BJ (cell line): ENCODE measurements around the gene FHOD3. TPM values are rescaled to one million over a fixed set of nuclear protein-coding genes. Genes with fewer than 3 reads are reported as not detected.

Source experiments
- CTCF ChIA-PET: fragments of 350-600 bp; formaldehyde crosslinking; extraction: SDS; loops from one replicate; lab custom pipeline; 2021; ENCODE audit warnings: antibody characterized with exemption, inconsistent platforms; lab: Yijun Ruan, JAX
- POLR2A ChIA-PET: fragments of 300-600 bp; sonication (Branson Sonifier 250); formaldehyde crosslinking; extraction: SDS; loops from one replicate; lab custom pipeline; 2021; ENCODE audit warnings: antibody characterized with exemption; lab: Charles Lee
- DNase-seq: peaks from one replicate; pipeline ENCODE4 v3.0.0-alpha.2; 2011; ENCODE audit warnings: low read depth
- H3K27me3 ChIP-seq: 2 replicates; pipeline ENCODE4 v1.6.0; 2011; ENCODE audit warnings: low read length; ENCODE audit not compliant: control insufficient read depth, insufficient read depth
- H3K36me3 ChIP-seq: 2 replicates; pipeline ENCODE4 v1.5.1; 2011; ENCODE audit warnings: low read length; ENCODE audit not compliant: control insufficient read depth, insufficient read depth
- H3K4me3 ChIP-seq: 2 replicates; pipeline ENCODE4 v1.5.1; 2011; ENCODE audit warnings: low read depth, mild to moderate bottlenecking, control low read depth, low read length
- polyA plus RNA-seq: library from polyadenylated mRNA; depleted of rRNA; stranded (reverse); fragments of >200 nt; gene quantifications from 2 replicates; pipeline ENCODE4 v1.2.3, GENCODE V29; 2011
- TF ChIP-seq, protein P1 (sequence below): IDR thresholded peaks from 2 replicates; pipeline ENCODE4 v1.5.1; 2011; ENCODE audit warnings: low read depth, mild to moderate bottlenecking, control low read depth, inconsistent platforms, low read length, moderate library complexity; ENCODE audit not compliant: insufficient read depth

The FHOD3 gene
- polyA plus RNA-seq, 1 experiment: 24.6 TPM

GRCh38 chr18:36469461-36469860, 171.9 kb downstream of the FHOD3 start:
- POLR2A ChIA-PET: no interaction called here
- no peaks in the 10 kb centered on the region for H3K27me3 ChIP-seq
- CTCF ChIA-PET: interaction anchor here (1.6 kb wide), 1 partner anchor 12 kb away, joined by 6 read pairs; no protein-coding TSS in a partner anchor
- no peak overlapping the region for H3K4me3 ChIP-seq
- H3K36me3 ChIP-seq: no peaks in the 10 kb centered on the region
- no peak for DNase-seq
- TF ChIP-seq, protein P1, sequence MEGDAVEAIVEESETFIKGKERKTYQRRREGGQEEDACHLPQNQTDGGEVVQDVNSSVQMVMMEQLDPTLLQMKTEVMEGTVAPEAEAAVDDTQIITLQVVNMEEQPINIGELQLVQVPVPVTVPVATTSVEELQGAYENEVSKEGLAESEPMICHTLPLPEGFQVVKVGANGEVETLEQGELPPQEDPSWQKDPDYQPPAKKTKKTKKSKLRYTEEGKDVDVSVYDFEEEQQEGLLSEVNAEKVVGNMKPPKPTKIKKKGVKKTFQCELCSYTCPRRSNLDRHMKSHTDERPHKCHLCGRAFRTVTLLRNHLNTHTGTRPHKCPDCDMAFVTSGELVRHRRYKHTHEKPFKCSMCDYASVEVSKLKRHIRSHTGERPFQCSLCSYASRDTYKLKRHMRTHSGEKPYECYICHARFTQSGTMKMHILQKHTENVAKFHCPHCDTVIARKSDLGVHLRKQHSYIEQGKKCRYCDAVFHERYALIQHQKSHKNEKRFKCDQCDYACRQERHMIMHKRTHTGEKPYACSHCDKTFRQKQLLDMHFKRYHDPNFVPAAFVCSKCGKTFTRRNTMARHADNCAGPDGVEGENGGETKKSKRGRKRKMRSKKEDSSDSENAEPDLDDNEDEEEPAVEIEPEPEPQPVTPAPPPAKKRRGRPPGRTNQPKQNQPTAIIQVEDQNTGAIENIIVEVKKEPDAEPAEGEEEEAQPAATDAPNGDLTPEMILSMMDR: no peak

GRCh38 chr18:36470896-36471295, 173.4 kb downstream of the FHOD3 start:
- TF ChIP-seq, protein P1: no peak
- no peak overlapping the region for H3K4me3 ChIP-seq
- ChIA-PET CTCF (interaction anchor here (1.6 kb wide), 1 partner anchor 13 kb away, joined by 6 read pairs; no protein-coding TSS in a partner anchor), POLR2A (no interaction called here)
- H3K36me3 ChIP-seq: no peaks in the 10 kb centered on the region
- DNase-seq: no peak
- H3K27me3 ChIP-seq: no peaks in the 10 kb centered on the region

- TF ChIP-seq, protein P1: no peak
- Histone ChIP-seq H3K36me3 (no peaks in the 10 kb centered on the region), H3K4me3 (no peak overlapping the region), H3K27me3 (no peaks in the 10 kb centered on the region)
- ChIA-PET CTCF (interaction anchor here (1.3 kb wide), 1 partner anchor 8 kb away, joined by 3 read pairs; no protein-coding TSS in a partner anchor), POLR2A (no interaction called here)
- DNase-seq: no peak
Observed at GRCh38 chr18:36471393-36471792, 173.9 kb downstream of the FHOD3 start.

- DNase-seq: no peak
- POLR2A ChIA-PET: no interaction called here
Observed at GRCh38 chr18:36476433-36476832, 178.9 kb downstream of the FHOD3 start.

GRCh38 chr18:36477776-36478175, 180.3 kb downstream of the FHOD3 start:
- DNase-seq: no peak
- ChIA-PET CTCF (interaction anchor here (0.9 to 1.2 kb wide), 2 partner anchors 14 to 351 kb away, joined by 3 read pairs; partner anchors contain the start of genes KIAA1328 and TPGS2), POLR2A (no interaction called here)
- Histone ChIP-seq H3K4me3 (no peak overlapping the region), H3K27me3 (no peaks in the 10 kb centered on the region), H3K36me3 (no peaks in the 10 kb centered on the region)
- TF ChIP-seq, protein P1: no peak

More at GRCh38 chr18:36476433-36476832, 178.9 kb downstream of the FHOD3 start:
- H3K4me3 ChIP-seq: no peak overlapping the region
- TF ChIP-seq, protein P1: no peak
- H3K27me3 ChIP-seq: no peaks in the 10 kb centered on the region
- CTCF ChIA-PET: interaction anchor here (1.0 to 1.2 kb wide), 3 partner anchors 10 to 352 kb away, joined by 3 to 4 read pairs (median 3); partner anchors contain the start of genes KIAA1328 and TPGS2
- no peaks in the 10 kb centered on the region for H3K36me3 ChIP-seq
